ENCODE data around the gene GJB2.
"Not testable (repeated sequence)": the region's sequence is repeated elsewhere in the genome, so short reads cannot be mapped to it uniquely, and the experiment has no call there.

GJB2 gene

GRCh38 chr13:20165417-20166257 is 27.1 kb downstream of the GJB2 start:
- DNase-seq (ENCODE audit: low read depth), result no peak

- DNase-seq (ENCODE audit: low read depth), result no peak
These were observed 30.8 kb downstream of the GJB2 start for GRCh38 chr13:20161951-20162300.

GRCh38 chr13:20161275-20161950 is 31.3 kb downstream of the GJB2 start:
- DNase-seq (ENCODE audit: low read depth), result peak; percentile 47

GRCh38 chr13:20160306-20161274 is 32.1 kb downstream of the GJB2 start, which contains the start of gene GJA3:
Gene GJA3 (minus strand): TSS chr13:20161052. CDS start chr13:20143288, 17,764 bp downstream.
- DNase-seq (ENCODE audit: low read depth), result peak; percentile 58

- no peak for DNase-seq (ENCODE audit: low read depth)
These were observed 33.0 kb downstream of the GJB2 start for GRCh38 chr13:20159646-20160305.

GRCh38 chr13:20157151-20157796 is 35.5 kb downstream of the GJB2 start:
- no peak for DNase-seq (ENCODE audit: low read depth)

GRCh38 chr13:20156702-20157101 is 36.0 kb downstream of the GJB2 start:
- no peak for DNase-seq (ENCODE audit: low read depth)

GRCh38 chr13:20153290-20153689 is 39.4 kb downstream of the GJB2 start:
- not testable (repeated sequence) for DNase-seq (ENCODE audit: low read depth)

GRCh38 chr13:20151612-20152011 is 41.1 kb downstream of the GJB2 start:
- no peak for DNase-seq (ENCODE audit: low read depth)

- no peak for DNase-seq (ENCODE audit: low read depth)
These were observed 41.7 kb downstream of the GJB2 start for GRCh38 chr13:20151016-20151415.

GRCh38 chr13:20150561-20150960 is 42.2 kb downstream of the GJB2 start:
- DNase-seq (ENCODE audit: low read depth), result no peak

- no peak for DNase-seq (ENCODE audit: low read depth)
These were observed 43.0 kb downstream of the GJB2 start for GRCh38 chr13:20149762-20150161.

- no peak for DNase-seq (ENCODE audit: low read depth)
These were observed 44.1 kb downstream of the GJB2 start for GRCh38 chr13:20148501-20149183.

GRCh38 chr13:20146381-20146780 is 46.4 kb downstream of the GJB2 start:
- no peak for DNase-seq (ENCODE audit: low read depth)

- no peak for DNase-seq (ENCODE audit: low read depth)
These were observed 47.2 kb downstream of the GJB2 start for GRCh38 chr13:20145521-20145920.

GRCh38 chr13:20144141-20144850 is 48.4 kb downstream of the GJB2 start:
- DNase-seq (ENCODE audit: low read depth), result no peak

GRCh38 chr13:20142927-20143480 is 49.7 kb downstream of the GJB2 start:
- no peak for DNase-seq (ENCODE audit: low read depth)

GRCh38 chr13:20142023-20142926 is 50.5 kb downstream of the GJB2 start:
- no peak for DNase-seq (ENCODE audit: low read depth)
